Smooth muscle cell (in vitro differentiated cells): ENCODE measurements around the gene ACVR1C. TPM values are rescaled to one million over a fixed set of nuclear protein-coding genes. Genes with fewer than 3 reads are reported as not detected.

Experiments
- DNase-seq: peaks from one replicate; lab custom pipeline; 2025; ENCODE audit not compliant: unreplicated experiment; lab: John Stamatoyannopoulos, UW
- H2AFZ ChIP-seq: fragments of 200-600 bp; sonication (generic); 2 replicates; pipeline ENCODE4 v1.6.0; 2016; ENCODE audit warnings: antibody characterized with exemption, low read depth, mild to moderate bottlenecking
- H3F3A ChIP-seq: fragments of 200-600 bp; sonication (generic); 2 replicates; pipeline ENCODE4 v1.6.0; 2017; ENCODE audit warnings: antibody characterized with exemption, low read depth
- H3K27ac ChIP-seq: fragments of 200-600 bp; sonication (generic); 2 replicates; pipeline ENCODE4 v1.5.1; 2016; ENCODE audit warnings: low read depth, mild to moderate bottlenecking
- H3K27me3 ChIP-seq: fragments of 200-600 bp; sonication (generic); 2 replicates; pipeline ENCODE4 v1.6.1; 2016; ENCODE audit warnings: low read depth, mild to moderate bottlenecking
- H3K36me3 ChIP-seq: fragments of 200-600 bp; sonication (generic); 2 replicates; pipeline ENCODE4 v1.5.1; 2016; ENCODE audit warnings: low read depth
- H3K4me1 ChIP-seq: fragments of 200-600 bp; sonication (generic); 2 replicates; pipeline ENCODE4 v1.5.1; 2016; ENCODE audit warnings: low read depth
- H3K4me2 ChIP-seq: fragments of 200-600 bp; sonication (generic); 2 replicates; pipeline ENCODE4 v1.6.0; 2016; ENCODE audit warnings: mild to moderate bottlenecking
- H3K4me3 ChIP-seq: fragments of 200-600 bp; sonication (generic); 2 replicates; pipeline ENCODE4 v1.5.1; 2016; ENCODE audit warnings: mild to moderate bottlenecking
- H3K79me2 ChIP-seq: fragments of 200-600 bp; sonication (generic); 2 replicates; pipeline ENCODE4 v1.6.0; 2016; ENCODE audit warnings: low read depth, mild to moderate bottlenecking
- H3K9ac ChIP-seq: fragments of 200-600 bp; sonication (generic); 2 replicates; pipeline ENCODE4 v1.6.0; 2016; ENCODE audit warnings: low read depth
- H3K9me3 ChIP-seq: fragments of 200-600 bp; sonication (generic); replicated peaks from 2 replicates; pipeline ENCODE4 v1.5.1; 2016; ENCODE audit warnings: low read depth
- H4K20me1 ChIP-seq: fragments of 200-600 bp; sonication (generic); 2 replicates; pipeline ENCODE4 v1.6.0; 2016; ENCODE audit warnings: low read depth
- WGBS: methylation state at CpG from one replicate; pipeline ENCODE4 v1.1.7; 2016; ENCODE audit warnings: low lambda C conversion rate; 5-methylcytosine and 5-hydroxymethylcytosine counted together
- polyA plus RNA-seq: library from polyadenylated mRNA; unstranded; fragments of >200 nt; fragmentation: Nextera tagmentation; extraction: Ambion mirVana; gene quantifications from 2 replicates; pipeline ENCODE4 v1.2.1, GENCODE V29; 2016
- total RNA-seq: library from RNA; depleted of rRNA; stranded (reverse); fragments of >200 nt; gene quantifications from 2 replicates; pipeline ENCODE4 v1.2.3, GENCODE V29; 2014
- TF ChIP-seq, protein P1 (sequence below): fragments of 200-600 bp; sonication (generic); IDR thresholded peaks from 2 replicates; pipeline ENCODE4 v1.5.1; 2017; ENCODE audit warnings: borderline replicate concordance, mild to moderate bottlenecking, antibody characterized with exemption; ENCODE audit not compliant: insufficient read depth, poor library complexity, severe bottlenecking

The ACVR1C gene
- total and polyA plus RNA-seq, 2 experiments from 2014 or later = 0.36 TPM; not detected in 1

DNA sequence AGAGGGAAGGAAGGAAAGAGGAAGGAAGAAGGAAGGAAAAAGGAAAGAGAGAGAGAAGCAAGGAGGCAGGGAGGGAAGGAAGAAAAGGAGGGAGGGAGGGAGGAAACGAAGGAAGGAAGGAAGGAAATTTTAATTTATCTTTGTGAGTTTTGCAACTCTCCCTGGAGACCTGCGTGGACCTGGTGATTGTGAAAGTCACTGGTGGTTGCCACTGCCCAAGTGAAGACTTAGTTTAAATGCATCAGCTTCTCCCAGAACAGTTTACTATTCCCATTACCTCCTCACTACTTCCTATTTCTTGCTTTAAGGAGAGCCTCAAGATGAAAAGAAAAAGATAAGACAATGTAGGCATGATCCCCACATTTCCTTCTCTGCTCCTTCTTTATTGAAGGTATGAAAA, 68.8 kb downstream of the ACVR1C start:
- no peak for DNase-seq
- WGBS = 74% methylated on average over 2 of the region's 2 CpGs
- peaks cover 15% of the 10 kb centered on the region for H3K4me1 ChIP-seq
- no peaks in the 10 kb centered on the region for H3K79me2 ChIP-seq
- no peaks in the 10 kb centered on the region for H3K9me3 ChIP-seq
- H3K27me3 ChIP-seq = no peaks in the 10 kb centered on the region
- no peak overlapping the region for H3K9ac ChIP-seq
- TF ChIP-seq, protein P1, sequence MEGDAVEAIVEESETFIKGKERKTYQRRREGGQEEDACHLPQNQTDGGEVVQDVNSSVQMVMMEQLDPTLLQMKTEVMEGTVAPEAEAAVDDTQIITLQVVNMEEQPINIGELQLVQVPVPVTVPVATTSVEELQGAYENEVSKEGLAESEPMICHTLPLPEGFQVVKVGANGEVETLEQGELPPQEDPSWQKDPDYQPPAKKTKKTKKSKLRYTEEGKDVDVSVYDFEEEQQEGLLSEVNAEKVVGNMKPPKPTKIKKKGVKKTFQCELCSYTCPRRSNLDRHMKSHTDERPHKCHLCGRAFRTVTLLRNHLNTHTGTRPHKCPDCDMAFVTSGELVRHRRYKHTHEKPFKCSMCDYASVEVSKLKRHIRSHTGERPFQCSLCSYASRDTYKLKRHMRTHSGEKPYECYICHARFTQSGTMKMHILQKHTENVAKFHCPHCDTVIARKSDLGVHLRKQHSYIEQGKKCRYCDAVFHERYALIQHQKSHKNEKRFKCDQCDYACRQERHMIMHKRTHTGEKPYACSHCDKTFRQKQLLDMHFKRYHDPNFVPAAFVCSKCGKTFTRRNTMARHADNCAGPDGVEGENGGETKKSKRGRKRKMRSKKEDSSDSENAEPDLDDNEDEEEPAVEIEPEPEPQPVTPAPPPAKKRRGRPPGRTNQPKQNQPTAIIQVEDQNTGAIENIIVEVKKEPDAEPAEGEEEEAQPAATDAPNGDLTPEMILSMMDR = no peak
- H2AFZ ChIP-seq = no peak overlapping the region
- no peak overlapping the region for H3K4me3 ChIP-seq
- no peak overlapping the region for H3K4me2 ChIP-seq
- no peaks in the 10 kb centered on the region for H4K20me1 ChIP-seq
- no peaks in the 10 kb centered on the region for H3F3A ChIP-seq
- no peak overlapping the region for H3K27ac ChIP-seq
- H3K36me3 ChIP-seq = no peaks in the 10 kb centered on the region

- Histone ChIP-seq H3K9ac (no peak overlapping the region), H3K27ac (no peak overlapping the region), H3K9me3 (no peaks in the 10 kb centered on the region), H2AFZ (no peak overlapping the region), H3K4me2 (peak overlapping the region; percentile 46), H3K36me3 (no peaks in the 10 kb centered on the region), H3K4me1 (peaks cover 15% of the 10 kb centered on the region), H3K79me2 (no peaks in the 10 kb centered on the region), H4K20me1 (no peaks in the 10 kb centered on the region), H3K27me3 (no peaks in the 10 kb centered on the region), H3F3A (no peaks in the 10 kb centered on the region), H3K4me3 (no peak overlapping the region)
- TF ChIP-seq, protein P1 = no peak
- DNase-seq = no peak
- 37% methylated on average over 3 of the region's 3 CpGs for WGBS
Observed at GRCh38 chr2:157559461-157559860, 69.2 kb downstream of the ACVR1C start.

GRCh38 chr2:157559061-157559460, 69.6 kb downstream of the ACVR1C start:
- TF ChIP-seq, protein P1 = no peak
- H3K27ac ChIP-seq = no peak overlapping the region
- no peak overlapping the region for H3K4me3 ChIP-seq
- WGBS = 51% methylated on average over 3 of the region's 3 CpGs
- H3K4me2 ChIP-seq = peak overlapping the region; percentile 46
- H3K27me3 ChIP-seq = no peaks in the 10 kb centered on the region
- H3K9me3 ChIP-seq = no peaks in the 10 kb centered on the region
- H3K36me3 ChIP-seq = no peaks in the 10 kb centered on the region
- no peaks in the 10 kb centered on the region for H3F3A ChIP-seq
- no peaks in the 10 kb centered on the region for H3K79me2 ChIP-seq
- H3K9ac ChIP-seq = no peak overlapping the region
- H2AFZ ChIP-seq = no peak overlapping the region
- no peak for DNase-seq
- peaks cover 15% of the 10 kb centered on the region for H3K4me1 ChIP-seq
- no peaks in the 10 kb centered on the region for H4K20me1 ChIP-seq

- no peaks in the 10 kb centered on the region for H3K79me2 ChIP-seq
- TF ChIP-seq, protein P1 = no peak
Observed at GRCh38 chr2:157557770-157558169, 70.9 kb downstream of the ACVR1C start.

More at GRCh38 chr2:157557770-157558169, 70.9 kb downstream of the ACVR1C start:
- Histone ChIP-seq H3K36me3 (no peaks in the 10 kb centered on the region), H3K9me3 (no peaks in the 10 kb centered on the region), H4K20me1 (no peaks in the 10 kb centered on the region), H3K4me1 (peaks cover 15% of the 10 kb centered on the region), H3K4me3 (no peak overlapping the region), H3K27me3 (no peaks in the 10 kb centered on the region), H2AFZ (no peak overlapping the region), H3K9ac (no peak overlapping the region), H3K4me2 (no peak overlapping the region), H3F3A (no peaks in the 10 kb centered on the region), H3K27ac (no peak overlapping the region)
- no peak for DNase-seq
- 97% methylated on average over 1 of the region's 1 CpG for WGBS
